HEK293 (cell line): Measurements from ENCODE around the gene DZIP1.

Experiments used
- YY1 ChIP-seq: fragments of 450-650 bp; formaldehyde crosslinking; IDR thresholded peaks from 2 replicates; pipeline ENCODE4 v1.5.1; 2018; ENCODE audit warnings: missing biosample characterization, missing genetic modification characterization
- ZBTB7A ChIP-seq: fragments of 450-650 bp; formaldehyde crosslinking; IDR thresholded peaks from 2 replicates; pipeline ENCODE4 v1.5.1; 2016; ENCODE audit warnings: low read depth, missing biosample characterization, missing genetic modification characterization
- ZNF24 ChIP-seq: fragments of 450-650 bp; formaldehyde crosslinking; IDR thresholded peaks from 2 replicates; pipeline ENCODE4 v1.5.1; 2016; ENCODE audit warnings: missing biosample characterization, missing genetic modification characterization
- ZNF266 ChIP-seq: fragments of 450-650 bp; formaldehyde crosslinking; IDR thresholded peaks from 2 replicates; pipeline ENCODE4 v1.5.1; 2016; ENCODE audit warnings: missing biosample characterization, missing genetic modification characterization, low read depth
- ZNF274 ChIP-seq, 2 experiments: fragments of 200-500 bp in 1 of 2; fragments of 450-650 bp in 1 of 2; sonication (Bioruptor generic) in 1 of 2; formaldehyde crosslinking in 1 of 2; IDR thresholded peaks; 2 replicates each; pipeline versions ENCODE4 v1.5.1 to v1.6.1; 2014 to 2016; ENCODE audit warnings: borderline replicate concordance in 1 of 2, inconsistent platforms in 1 of 2, low read length in 1 of 2, missing biosample characterization in 1 of 2, missing genetic modification characterization in 1 of 2
- ZNF394 ChIP-seq: fragments of 450-650 bp; formaldehyde crosslinking; IDR thresholded peaks from 2 replicates; pipeline ENCODE4 v1.5.1; 2016; ENCODE audit warnings: missing biosample characterization, missing genetic modification characterization, mild to moderate bottlenecking, moderate library complexity, borderline replicate concordance
- ZNF513 ChIP-seq: fragments of 450-650 bp; IDR thresholded peaks from 2 replicates; pipeline ENCODE4 v1.5.1; 2018; ENCODE audit warnings: missing biosample characterization, missing genetic modification characterization
- TF ChIP-seq, protein P1 (sequence below): sonication (generic); formaldehyde crosslinking; IDR thresholded peaks from 2 replicates; pipeline ENCODE4 v1.8.1; 2022; ENCODE audit warnings: mild to moderate bottlenecking, moderate library complexity, missing genetic modification reagents
- TF ChIP-seq, protein P2 (sequence below): fragments of 450-650 bp; formaldehyde crosslinking; IDR thresholded peaks from 2 replicates; pipeline ENCODE4 v1.5.1; 2016; ENCODE audit warnings: missing biosample characterization, missing genetic modification characterization
- TF ChIP-seq, protein P3 (sequence below): fragments of 450-650 bp; formaldehyde crosslinking; IDR thresholded peaks from 2 replicates; pipeline ENCODE4 v1.5.1; 2016; ENCODE audit warnings: missing biosample characterization, missing genetic modification characterization
- TF ChIP-seq, protein P4 (sequence below): fragments of 450-650 bp; formaldehyde crosslinking; IDR thresholded peaks from 2 replicates; pipeline ENCODE4 v1.5.1; 2016; ENCODE audit warnings: missing biosample characterization, missing genetic modification characterization

DNA sequence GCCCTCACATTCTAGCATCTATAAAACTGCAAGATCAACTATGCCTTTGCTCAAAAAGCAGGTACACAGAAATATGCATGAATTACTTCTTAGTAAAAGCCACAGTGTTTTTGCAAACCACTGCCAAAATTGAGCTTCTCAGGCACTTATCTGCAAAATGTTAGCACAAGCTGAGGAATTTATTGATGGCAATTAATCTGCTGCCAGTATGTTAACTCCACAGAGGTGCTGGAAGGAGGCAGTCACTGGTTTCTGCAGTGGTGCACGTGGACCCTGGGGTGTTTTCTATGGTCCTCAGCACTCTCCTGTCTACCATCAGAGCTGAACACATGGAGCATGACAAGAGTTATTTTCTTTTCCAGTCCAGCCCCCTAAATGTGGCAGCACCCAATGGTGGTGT, 47.8 kb downstream of the DZIP1 start:
- TF ChIP-seq, protein P1, sequence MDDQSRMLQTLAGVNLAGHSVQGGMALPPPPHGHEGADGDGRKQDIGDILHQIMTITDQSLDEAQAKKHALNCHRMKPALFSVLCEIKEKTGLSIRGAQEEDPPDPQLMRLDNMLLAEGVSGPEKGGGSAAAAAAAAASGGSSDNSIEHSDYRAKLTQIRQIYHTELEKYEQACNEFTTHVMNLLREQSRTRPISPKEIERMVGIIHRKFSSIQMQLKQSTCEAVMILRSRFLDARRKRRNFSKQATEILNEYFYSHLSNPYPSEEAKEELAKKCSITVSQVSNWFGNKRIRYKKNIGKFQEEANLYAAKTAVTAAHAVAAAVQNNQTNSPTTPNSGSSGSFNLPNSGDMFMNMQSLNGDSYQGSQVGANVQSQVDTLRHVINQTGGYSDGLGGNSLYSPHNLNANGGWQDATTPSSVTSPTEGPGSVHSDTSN (CRISPR knock-in tag): no peak
- TF ChIP-seq ZNF394 (tag by site-specific recombination): no peak
- TF ChIP-seq ZNF274 (IDR thresholded peaks at IDR 0.05; ENCODE audit: low read length): no peak
- no peak for TF ChIP-seq ZNF274 (tag by site-specific recombination; IDR thresholded peaks at IDR 0.05; ENCODE audit: borderline replicate concordance)
- no peak for TF ChIP-seq ZNF513
- no peak for TF ChIP-seq ZBTB7A (tag by site-specific recombination)
- no peak for TF ChIP-seq YY1
- TF ChIP-seq, protein P2, sequence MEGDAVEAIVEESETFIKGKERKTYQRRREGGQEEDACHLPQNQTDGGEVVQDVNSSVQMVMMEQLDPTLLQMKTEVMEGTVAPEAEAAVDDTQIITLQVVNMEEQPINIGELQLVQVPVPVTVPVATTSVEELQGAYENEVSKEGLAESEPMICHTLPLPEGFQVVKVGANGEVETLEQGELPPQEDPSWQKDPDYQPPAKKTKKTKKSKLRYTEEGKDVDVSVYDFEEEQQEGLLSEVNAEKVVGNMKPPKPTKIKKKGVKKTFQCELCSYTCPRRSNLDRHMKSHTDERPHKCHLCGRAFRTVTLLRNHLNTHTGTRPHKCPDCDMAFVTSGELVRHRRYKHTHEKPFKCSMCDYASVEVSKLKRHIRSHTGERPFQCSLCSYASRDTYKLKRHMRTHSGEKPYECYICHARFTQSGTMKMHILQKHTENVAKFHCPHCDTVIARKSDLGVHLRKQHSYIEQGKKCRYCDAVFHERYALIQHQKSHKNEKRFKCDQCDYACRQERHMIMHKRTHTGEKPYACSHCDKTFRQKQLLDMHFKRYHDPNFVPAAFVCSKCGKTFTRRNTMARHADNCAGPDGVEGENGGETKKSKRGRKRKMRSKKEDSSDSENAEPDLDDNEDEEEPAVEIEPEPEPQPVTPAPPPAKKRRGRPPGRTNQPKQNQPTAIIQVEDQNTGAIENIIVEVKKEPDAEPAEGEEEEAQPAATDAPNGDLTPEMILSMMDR: no peak
- TF ChIP-seq, protein P3, sequence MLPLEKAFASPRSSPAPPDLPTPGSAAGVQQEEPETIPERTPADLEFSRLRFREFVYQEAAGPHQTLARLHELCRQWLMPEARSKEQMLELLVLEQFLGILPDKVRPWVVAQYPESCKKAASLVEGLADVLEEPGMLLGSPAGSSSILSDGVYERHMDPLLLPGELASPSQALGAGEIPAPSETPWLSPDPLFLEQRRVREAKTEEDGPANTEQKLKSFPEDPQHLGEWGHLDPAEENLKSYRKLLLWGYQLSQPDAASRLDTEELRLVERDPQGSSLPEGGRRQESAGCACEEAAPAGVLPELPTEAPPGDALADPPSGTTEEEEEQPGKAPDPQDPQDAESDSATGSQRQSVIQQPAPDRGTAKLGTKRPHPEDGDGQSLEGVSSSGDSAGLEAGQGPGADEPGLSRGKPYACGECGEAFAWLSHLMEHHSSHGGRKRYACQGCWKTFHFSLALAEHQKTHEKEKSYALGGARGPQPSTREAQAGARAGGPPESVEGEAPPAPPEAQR (tag by site-specific recombination): no peak
- no peak for TF ChIP-seq ZNF24 (tag by site-specific recombination)
- no peak for TF ChIP-seq ZNF266 (tag by site-specific recombination)
- TF ChIP-seq, protein P4, sequence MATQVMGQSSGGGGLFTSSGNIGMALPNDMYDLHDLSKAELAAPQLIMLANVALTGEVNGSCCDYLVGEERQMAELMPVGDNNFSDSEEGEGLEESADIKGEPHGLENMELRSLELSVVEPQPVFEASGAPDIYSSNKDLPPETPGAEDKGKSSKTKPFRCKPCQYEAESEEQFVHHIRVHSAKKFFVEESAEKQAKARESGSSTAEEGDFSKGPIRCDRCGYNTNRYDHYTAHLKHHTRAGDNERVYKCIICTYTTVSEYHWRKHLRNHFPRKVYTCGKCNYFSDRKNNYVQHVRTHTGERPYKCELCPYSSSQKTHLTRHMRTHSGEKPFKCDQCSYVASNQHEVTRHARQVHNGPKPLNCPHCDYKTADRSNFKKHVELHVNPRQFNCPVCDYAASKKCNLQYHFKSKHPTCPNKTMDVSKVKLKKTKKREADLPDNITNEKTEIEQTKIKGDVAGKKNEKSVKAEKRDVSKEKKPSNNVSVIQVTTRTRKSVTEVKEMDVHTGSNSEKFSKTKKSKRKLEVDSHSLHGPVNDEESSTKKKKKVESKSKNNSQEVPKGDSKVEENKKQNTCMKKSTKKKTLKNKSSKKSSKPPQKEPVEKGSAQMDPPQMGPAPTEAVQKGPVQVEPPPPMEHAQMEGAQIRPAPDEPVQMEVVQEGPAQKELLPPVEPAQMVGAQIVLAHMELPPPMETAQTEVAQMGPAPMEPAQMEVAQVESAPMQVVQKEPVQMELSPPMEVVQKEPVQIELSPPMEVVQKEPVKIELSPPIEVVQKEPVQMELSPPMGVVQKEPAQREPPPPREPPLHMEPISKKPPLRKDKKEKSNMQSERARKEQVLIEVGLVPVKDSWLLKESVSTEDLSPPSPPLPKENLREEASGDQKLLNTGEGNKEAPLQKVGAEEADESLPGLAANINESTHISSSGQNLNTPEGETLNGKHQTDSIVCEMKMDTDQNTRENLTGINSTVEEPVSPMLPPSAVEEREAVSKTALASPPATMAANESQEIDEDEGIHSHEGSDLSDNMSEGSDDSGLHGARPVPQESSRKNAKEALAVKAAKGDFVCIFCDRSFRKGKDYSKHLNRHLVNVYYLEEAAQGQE (tag by site-specific recombination): no peak
